WTC11 (cell line): ENCODE measurements around the gene ATR. TPM values are rescaled to one million over a fixed set of nuclear protein-coding genes. Genes with fewer than 3 reads are reported as not detected.

ENCODE experiments used
- ATAC-seq: fragments of 200-7000 bp; cut with Tn5 transposase; 2 replicates; pipeline ENCODE4 v1.10.0; 2021; ENCODE audit warnings: mild to moderate bottlenecking, moderate library complexity
- CTCF ChIA-PET: fragments of 300-600 bp; sonication (Branson Sonifier 250); formaldehyde crosslinking; loops from one replicate; lab custom pipeline; 2021; ENCODE audit warnings: antibody characterized with exemption; lab: Charles Lee
- POLR2A ChIA-PET: fragments of 350-600 bp; sonication (Branson Sonifier 250); formaldehyde crosslinking; loops from one replicate; lab custom pipeline; 2021; ENCODE audit warnings: antibody characterized with exemption; lab: Charles Lee
- DNase-seq: peaks from one replicate; pipeline ENCODE4 v3.0.0; 2021; ENCODE audit warnings: low spot score
- H3K27ac Mint-ChIP-seq: 2 replicates; pipeline ENCODE4 v1.8.0; 2021; ENCODE audit warnings: mixed read lengths
- H3K27me3 Mint-ChIP-seq: 2 replicates; pipeline ENCODE4 v1.8.0; 2021; ENCODE audit warnings: low read depth, mild to moderate bottlenecking, moderate library complexity, mixed read lengths
- H3K36me3 Mint-ChIP-seq: 2 replicates; pipeline ENCODE4 v1.8.0; 2021; ENCODE audit warnings: mixed read lengths
- H3K4me1 Mint-ChIP-seq: 2 replicates; pipeline ENCODE4 v1.8.0; 2022; ENCODE audit warnings: mixed read lengths
- H3K4me3 Mint-ChIP-seq: 2 replicates; pipeline ENCODE4 v1.8.0; 2021; ENCODE audit warnings: mild to moderate bottlenecking, moderate library complexity, mixed read lengths
- H3K9me3 Mint-ChIP-seq: 2 replicates; pipeline ENCODE4 v1.8.0; 2021; ENCODE audit warnings: mixed read lengths
- ESRRA ChIP-seq: sonication (generic); formaldehyde crosslinking; IDR thresholded peaks from 2 replicates; pipeline ENCODE4 v1.8.1; 2022; ENCODE audit warnings: mild to moderate bottlenecking, missing genetic modification reagents, borderline replicate concordance
- FOXJ3 ChIP-seq: sonication (generic); formaldehyde crosslinking; IDR thresholded peaks from 2 replicates; pipeline ENCODE4 v1.9.0; 2021; ENCODE audit warnings: missing genetic modification reagents, mild to moderate bottlenecking, borderline replicate concordance
- GABPB1 ChIP-seq: sonication (generic); formaldehyde crosslinking; IDR thresholded peaks from 2 replicates; pipeline ENCODE4 v1.8.1; 2023; ENCODE audit warnings: mild to moderate bottlenecking, missing genetic modification reagents
- JAZF1 ChIP-seq: fragments of 250-450 bp; sonication (Bioruptor Pico); IDR thresholded peaks from 2 replicates; pipeline ENCODE4 v1.9.0; 2021; ENCODE audit warnings: moderate library complexity, mild to moderate bottlenecking, inconsistent platforms
- MYBL2 ChIP-seq: sonication (generic); formaldehyde crosslinking; IDR thresholded peaks from 2 replicates; pipeline ENCODE4 v1.8.1; 2023; ENCODE audit warnings: mild to moderate bottlenecking, moderate library complexity, missing genetic modification reagents
- NFYB ChIP-seq: sonication (generic); formaldehyde crosslinking; conservative IDR thresholded peaks from 2 replicates; pipeline ENCODE4 v1.8.0; 2022; ENCODE audit warnings: low read depth, missing genetic modification reagents
- OVOL2 ChIP-seq: fragments of 250-450 bp; sonication (Bioruptor Pico); IDR thresholded peaks from 2 replicates; pipeline ENCODE4 v1.9.0; 2021; ENCODE audit warnings: mild to moderate bottlenecking, borderline replicate concordance
- PRRX2 ChIP-seq: fragments of 250-450 bp; sonication (Bioruptor Pico); IDR thresholded peaks from 2 replicates; pipeline ENCODE4 v1.8.0; 2021; ENCODE audit warnings: mild to moderate bottlenecking
- SOX15 ChIP-seq: fragments of 250-450 bp; sonication (Bioruptor Pico); IDR thresholded peaks from 2 replicates; pipeline ENCODE4 v1.9.0; 2021; ENCODE audit warnings: mild to moderate bottlenecking
- ZBTB21 ChIP-seq: sonication (generic); formaldehyde crosslinking; IDR thresholded peaks from 2 replicates; pipeline ENCODE4 v1.8.1; 2023; ENCODE audit warnings: mild to moderate bottlenecking, missing genetic modification reagents, borderline replicate concordance
- ZNF121 ChIP-seq: sonication (generic); formaldehyde crosslinking; IDR thresholded peaks from 2 replicates; pipeline ENCODE4 v1.8.0; 2023; ENCODE audit warnings: missing genetic modification reagents
- ZNF263 ChIP-seq: sonication (generic); formaldehyde crosslinking; IDR thresholded peaks from 2 replicates; pipeline ENCODE4 v1.8.1; 2022; ENCODE audit warnings: low read depth, mild to moderate bottlenecking, moderate library complexity, missing genetic modification reagents
- total RNA-seq: library from RNA; stranded (reverse); gene quantifications from 3 replicates; pipeline ENCODE4 v1.2.3, GENCODE V29; 2021
- TF ChIP-seq, protein P1 (sequence below): fragments of 200-600 bp; IDR thresholded peaks from 2 replicates; pipeline ENCODE4 v1.8.0; 2022; ENCODE audit warnings: antibody characterized with exemption
- TF ChIP-seq, protein P2 (sequence below): sonication (generic); formaldehyde crosslinking; IDR thresholded peaks from 2 replicates; pipeline ENCODE4 v1.8.0; 2022; ENCODE audit warnings: mild to moderate bottlenecking, missing genetic modification reagents
- TF ChIP-seq, protein P3 (sequence below): sonication (generic); formaldehyde crosslinking; conservative IDR thresholded peaks from 2 replicates; pipeline ENCODE4 v1.8.1; 2023; ENCODE audit warnings: mild to moderate bottlenecking, low read depth, missing genetic modification reagents, moderate library complexity
- TF ChIP-seq, protein P4 (sequence below): fragments of 250-450 bp; sonication (Bioruptor Pico); IDR thresholded peaks from 2 replicates; pipeline ENCODE4 v1.9.0; 2021; ENCODE audit warnings: mild to moderate bottlenecking, borderline replicate concordance
- TF ChIP-seq, protein P5 (sequence below): sonication (generic); formaldehyde crosslinking; IDR thresholded peaks from 2 replicates; pipeline ENCODE4 v1.8.0; 2023; ENCODE audit warnings: mild to moderate bottlenecking, missing genetic modification reagents
- TF ChIP-seq, protein P6 (sequence below): sonication (generic); formaldehyde crosslinking; IDR thresholded peaks from 2 replicates; pipeline ENCODE4 v1.8.0; 2023; ENCODE audit warnings: missing genetic modification reagents
- TF ChIP-seq, protein P7 (sequence below): sonication (generic); formaldehyde crosslinking; IDR thresholded peaks from 2 replicates; pipeline ENCODE4 v1.8.0; 2022; ENCODE audit warnings: mild to moderate bottlenecking, missing genetic modification reagents

Gene ATR
- total RNA-seq, 1 experiment from 2014 or later, result 26.7 TPM

DNA sequence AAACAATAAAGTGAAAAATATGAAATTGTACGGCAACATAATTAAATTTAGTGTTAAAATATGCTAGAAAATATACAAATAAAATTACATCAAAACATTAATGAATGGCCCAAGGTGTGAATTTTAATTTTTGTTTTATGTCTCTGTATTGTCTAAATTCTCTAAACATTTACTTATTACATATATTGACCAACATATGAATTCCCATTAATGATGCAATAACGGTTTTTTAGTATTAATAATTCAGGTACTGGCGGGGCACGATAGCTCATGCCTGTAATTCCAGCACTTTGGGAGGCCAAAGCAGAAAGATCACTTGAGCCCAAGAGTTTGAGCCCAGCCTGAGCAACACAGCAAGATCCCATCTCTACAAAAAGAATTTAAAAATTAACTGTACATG, 110.1 kb downstream of the ATR start:
- no peak for TF ChIP-seq SOX15 (CRISPR knock-in tag)
- TF ChIP-seq OVOL2 (CRISPR knock-in tag), result no peak
- TF ChIP-seq ZNF263, result no peak
- TF ChIP-seq GABPB1 (CRISPR knock-in tag), result no peak
- no peak for TF ChIP-seq NFYB (CRISPR knock-in tag)
- TF ChIP-seq MYBL2 (CRISPR knock-in tag), result no peak
- TF ChIP-seq, protein P1, sequence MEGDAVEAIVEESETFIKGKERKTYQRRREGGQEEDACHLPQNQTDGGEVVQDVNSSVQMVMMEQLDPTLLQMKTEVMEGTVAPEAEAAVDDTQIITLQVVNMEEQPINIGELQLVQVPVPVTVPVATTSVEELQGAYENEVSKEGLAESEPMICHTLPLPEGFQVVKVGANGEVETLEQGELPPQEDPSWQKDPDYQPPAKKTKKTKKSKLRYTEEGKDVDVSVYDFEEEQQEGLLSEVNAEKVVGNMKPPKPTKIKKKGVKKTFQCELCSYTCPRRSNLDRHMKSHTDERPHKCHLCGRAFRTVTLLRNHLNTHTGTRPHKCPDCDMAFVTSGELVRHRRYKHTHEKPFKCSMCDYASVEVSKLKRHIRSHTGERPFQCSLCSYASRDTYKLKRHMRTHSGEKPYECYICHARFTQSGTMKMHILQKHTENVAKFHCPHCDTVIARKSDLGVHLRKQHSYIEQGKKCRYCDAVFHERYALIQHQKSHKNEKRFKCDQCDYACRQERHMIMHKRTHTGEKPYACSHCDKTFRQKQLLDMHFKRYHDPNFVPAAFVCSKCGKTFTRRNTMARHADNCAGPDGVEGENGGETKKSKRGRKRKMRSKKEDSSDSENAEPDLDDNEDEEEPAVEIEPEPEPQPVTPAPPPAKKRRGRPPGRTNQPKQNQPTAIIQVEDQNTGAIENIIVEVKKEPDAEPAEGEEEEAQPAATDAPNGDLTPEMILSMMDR, result no peak
- TF ChIP-seq JAZF1, result no peak
- TF ChIP-seq, protein P2, sequence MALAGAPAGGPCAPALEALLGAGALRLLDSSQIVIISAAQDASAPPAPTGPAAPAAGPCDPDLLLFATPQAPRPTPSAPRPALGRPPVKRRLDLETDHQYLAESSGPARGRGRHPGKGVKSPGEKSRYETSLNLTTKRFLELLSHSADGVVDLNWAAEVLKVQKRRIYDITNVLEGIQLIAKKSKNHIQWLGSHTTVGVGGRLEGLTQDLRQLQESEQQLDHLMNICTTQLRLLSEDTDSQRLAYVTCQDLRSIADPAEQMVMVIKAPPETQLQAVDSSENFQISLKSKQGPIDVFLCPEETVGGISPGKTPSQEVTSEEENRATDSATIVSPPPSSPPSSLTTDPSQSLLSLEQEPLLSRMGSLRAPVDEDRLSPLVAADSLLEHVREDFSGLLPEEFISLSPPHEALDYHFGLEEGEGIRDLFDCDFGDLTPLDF (CRISPR knock-in tag), result no peak
- TF ChIP-seq ZNF121 (CRISPR knock-in tag), result no peak
- TF ChIP-seq, protein P3, sequence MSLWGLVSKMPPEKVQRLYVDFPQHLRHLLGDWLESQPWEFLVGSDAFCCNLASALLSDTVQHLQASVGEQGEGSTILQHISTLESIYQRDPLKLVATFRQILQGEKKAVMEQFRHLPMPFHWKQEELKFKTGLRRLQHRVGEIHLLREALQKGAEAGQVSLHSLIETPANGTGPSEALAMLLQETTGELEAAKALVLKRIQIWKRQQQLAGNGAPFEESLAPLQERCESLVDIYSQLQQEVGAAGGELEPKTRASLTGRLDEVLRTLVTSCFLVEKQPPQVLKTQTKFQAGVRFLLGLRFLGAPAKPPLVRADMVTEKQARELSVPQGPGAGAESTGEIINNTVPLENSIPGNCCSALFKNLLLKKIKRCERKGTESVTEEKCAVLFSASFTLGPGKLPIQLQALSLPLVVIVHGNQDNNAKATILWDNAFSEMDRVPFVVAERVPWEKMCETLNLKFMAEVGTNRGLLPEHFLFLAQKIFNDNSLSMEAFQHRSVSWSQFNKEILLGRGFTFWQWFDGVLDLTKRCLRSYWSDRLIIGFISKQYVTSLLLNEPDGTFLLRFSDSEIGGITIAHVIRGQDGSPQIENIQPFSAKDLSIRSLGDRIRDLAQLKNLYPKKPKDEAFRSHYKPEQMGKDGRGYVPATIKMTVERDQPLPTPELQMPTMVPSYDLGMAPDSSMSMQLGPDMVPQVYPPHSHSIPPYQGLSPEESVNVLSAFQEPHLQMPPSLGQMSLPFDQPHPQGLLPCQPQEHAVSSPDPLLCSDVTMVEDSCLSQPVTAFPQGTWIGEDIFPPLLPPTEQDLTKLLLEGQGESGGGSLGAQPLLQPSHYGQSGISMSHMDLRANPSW, result no peak
- TF ChIP-seq ZBTB21 (CRISPR knock-in tag), result no peak
- TF ChIP-seq, protein P4, sequence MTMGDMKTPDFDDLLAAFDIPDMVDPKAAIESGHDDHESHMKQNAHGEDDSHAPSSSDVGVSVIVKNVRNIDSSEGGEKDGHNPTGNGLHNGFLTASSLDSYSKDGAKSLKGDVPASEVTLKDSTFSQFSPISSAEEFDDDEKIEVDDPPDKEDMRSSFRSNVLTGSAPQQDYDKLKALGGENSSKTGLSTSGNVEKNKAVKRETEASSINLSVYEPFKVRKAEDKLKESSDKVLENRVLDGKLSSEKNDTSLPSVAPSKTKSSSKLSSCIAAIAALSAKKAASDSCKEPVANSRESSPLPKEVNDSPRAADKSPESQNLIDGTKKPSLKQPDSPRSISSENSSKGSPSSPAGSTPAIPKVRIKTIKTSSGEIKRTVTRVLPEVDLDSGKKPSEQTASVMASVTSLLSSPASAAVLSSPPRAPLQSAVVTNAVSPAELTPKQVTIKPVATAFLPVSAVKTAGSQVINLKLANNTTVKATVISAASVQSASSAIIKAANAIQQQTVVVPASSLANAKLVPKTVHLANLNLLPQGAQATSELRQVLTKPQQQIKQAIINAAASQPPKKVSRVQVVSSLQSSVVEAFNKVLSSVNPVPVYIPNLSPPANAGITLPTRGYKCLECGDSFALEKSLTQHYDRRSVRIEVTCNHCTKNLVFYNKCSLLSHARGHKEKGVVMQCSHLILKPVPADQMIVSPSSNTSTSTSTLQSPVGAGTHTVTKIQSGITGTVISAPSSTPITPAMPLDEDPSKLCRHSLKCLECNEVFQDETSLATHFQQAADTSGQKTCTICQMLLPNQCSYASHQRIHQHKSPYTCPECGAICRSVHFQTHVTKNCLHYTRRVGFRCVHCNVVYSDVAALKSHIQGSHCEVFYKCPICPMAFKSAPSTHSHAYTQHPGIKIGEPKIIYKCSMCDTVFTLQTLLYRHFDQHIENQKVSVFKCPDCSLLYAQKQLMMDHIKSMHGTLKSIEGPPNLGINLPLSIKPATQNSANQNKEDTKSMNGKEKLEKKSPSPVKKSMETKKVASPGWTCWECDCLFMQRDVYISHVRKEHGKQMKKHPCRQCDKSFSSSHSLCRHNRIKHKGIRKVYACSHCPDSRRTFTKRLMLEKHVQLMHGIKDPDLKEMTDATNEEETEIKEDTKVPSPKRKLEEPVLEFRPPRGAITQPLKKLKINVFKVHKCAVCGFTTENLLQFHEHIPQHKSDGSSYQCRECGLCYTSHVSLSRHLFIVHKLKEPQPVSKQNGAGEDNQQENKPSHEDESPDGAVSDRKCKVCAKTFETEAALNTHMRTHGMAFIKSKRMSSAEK (CRISPR knock-in tag), result no peak
- TF ChIP-seq, protein P5, sequence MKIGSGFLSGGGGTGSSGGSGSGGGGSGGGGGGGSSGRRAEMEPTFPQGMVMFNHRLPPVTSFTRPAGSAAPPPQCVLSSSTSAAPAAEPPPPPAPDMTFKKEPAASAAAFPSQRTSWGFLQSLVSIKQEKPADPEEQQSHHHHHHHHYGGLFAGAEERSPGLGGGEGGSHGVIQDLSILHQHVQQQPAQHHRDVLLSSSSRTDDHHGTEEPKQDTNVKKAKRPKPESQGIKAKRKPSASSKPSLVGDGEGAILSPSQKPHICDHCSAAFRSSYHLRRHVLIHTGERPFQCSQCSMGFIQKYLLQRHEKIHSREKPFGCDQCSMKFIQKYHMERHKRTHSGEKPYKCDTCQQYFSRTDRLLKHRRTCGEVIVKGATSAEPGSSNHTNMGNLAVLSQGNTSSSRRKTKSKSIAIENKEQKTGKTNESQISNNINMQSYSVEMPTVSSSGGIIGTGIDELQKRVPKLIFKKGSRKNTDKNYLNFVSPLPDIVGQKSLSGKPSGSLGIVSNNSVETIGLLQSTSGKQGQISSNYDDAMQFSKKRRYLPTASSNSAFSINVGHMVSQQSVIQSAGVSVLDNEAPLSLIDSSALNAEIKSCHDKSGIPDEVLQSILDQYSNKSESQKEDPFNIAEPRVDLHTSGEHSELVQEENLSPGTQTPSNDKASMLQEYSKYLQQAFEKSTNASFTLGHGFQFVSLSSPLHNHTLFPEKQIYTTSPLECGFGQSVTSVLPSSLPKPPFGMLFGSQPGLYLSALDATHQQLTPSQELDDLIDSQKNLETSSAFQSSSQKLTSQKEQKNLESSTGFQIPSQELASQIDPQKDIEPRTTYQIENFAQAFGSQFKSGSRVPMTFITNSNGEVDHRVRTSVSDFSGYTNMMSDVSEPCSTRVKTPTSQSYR (CRISPR knock-in tag), result no peak
- TF ChIP-seq, protein P6, sequence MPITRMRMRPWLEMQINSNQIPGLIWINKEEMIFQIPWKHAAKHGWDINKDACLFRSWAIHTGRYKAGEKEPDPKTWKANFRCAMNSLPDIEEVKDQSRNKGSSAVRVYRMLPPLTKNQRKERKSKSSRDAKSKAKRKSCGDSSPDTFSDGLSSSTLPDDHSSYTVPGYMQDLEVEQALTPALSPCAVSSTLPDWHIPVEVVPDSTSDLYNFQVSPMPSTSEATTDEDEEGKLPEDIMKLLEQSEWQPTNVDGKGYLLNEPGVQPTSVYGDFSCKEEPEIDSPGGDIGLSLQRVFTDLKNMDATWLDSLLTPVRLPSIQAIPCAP (CRISPR knock-in tag), result no peak
- TF ChIP-seq, protein P7, sequence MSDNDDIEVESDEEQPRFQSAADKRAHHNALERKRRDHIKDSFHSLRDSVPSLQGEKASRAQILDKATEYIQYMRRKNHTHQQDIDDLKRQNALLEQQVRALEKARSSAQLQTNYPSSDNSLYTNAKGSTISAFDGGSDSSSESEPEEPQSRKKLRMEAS, result no peak
- TF ChIP-seq FOXJ3 (CRISPR knock-in tag), result no peak
- TF ChIP-seq PRRX2 (CRISPR knock-in tag), result no peak
- TF ChIP-seq ESRRA, result no peak
- DNase-seq (no peak), ATAC-seq (no peak)
- Mint-ChIP-seq H3K4me1 (no peaks in the 10 kb centered on the region), H3K27ac (no peak overlapping the region), H3K27me3 (no peaks in the 10 kb centered on the region), H3K36me3 (no peaks in the 10 kb centered on the region), H3K4me3 (no peak overlapping the region), H3K9me3 (peaks cover 4% of the 10 kb centered on the region; the same call in 1 of the 2 replicates)
- ChIA-PET CTCF (no interaction called here), POLR2A (no interaction called here)
